ENCODE results near the gene FIGLA.

FIGLA gene

GRCh38 chr2:70777450-70777849 lies 13.0 kb downstream of the FIGLA start:
- in situ Hi-C loops (cut with MboI; ENCODE audit: low sequenced_read_pairs), result loop anchor here (10.0 kb wide), 1 partner anchor 473 kb away; the partner anchor contains the start of gene FAM136A

GRCh38 chr2:70776266-70776665 lies 14.2 kb downstream of the FIGLA start:
- in situ Hi-C loops (cut with MboI; ENCODE audit: low sequenced_read_pairs), result loop anchor here (10.0 kb wide), 1 partner anchor 471 kb away; the partner anchor contains the start of gene FAM136A

- in situ Hi-C loops (cut with MboI; ENCODE audit: low sequenced_read_pairs), result loop anchor here (10.0 kb wide), 1 partner anchor 470 kb away; the partner anchor contains the start of gene FAM136A
Measured at GRCh38 chr2:70775141-70775540, 15.3 kb downstream of the FIGLA start.

- in situ Hi-C loops (cut with MboI; ENCODE audit: low sequenced_read_pairs), result loop anchor here (10.0 kb wide), 1 partner anchor 468 kb away; the partner anchor contains the start of gene FAM136A
Measured at GRCh38 chr2:70772486-70773155, 17.8 kb downstream of the FIGLA start.

GRCh38 chr2:70771446-70771845 lies 19.0 kb downstream of the FIGLA start:
- in situ Hi-C loops (cut with MboI; ENCODE audit: low sequenced_read_pairs), result loop anchor here (10.0 kb wide), 1 partner anchor 467 kb away; the partner anchor contains the start of gene FAM136A

GRCh38 chr2:70769450-70769849 lies 21.0 kb downstream of the FIGLA start:
- in situ Hi-C loops (cut with MboI; ENCODE audit: low sequenced_read_pairs), result no loop called here

- in situ Hi-C loops (cut with MboI; ENCODE audit: low sequenced_read_pairs), result no loop called here
Measured at GRCh38 chr2:70768590-70769085, 21.8 kb downstream of the FIGLA start.

- in situ Hi-C loops (cut with MboI; ENCODE audit: low sequenced_read_pairs), result no loop called here
Measured at GRCh38 chr2:70767699-70768589, 22.5 kb downstream of the FIGLA start, which contains the start of gene ADD2. Gene ADD2, minus strand, starts transcription at chr2:70768200. Its CDS starts 61,792 bp downstream, at chr2:70706408.

GRCh38 chr2:70767079-70767698 lies 23.3 kb downstream of the FIGLA start:
- in situ Hi-C loops (cut with MboI; ENCODE audit: low sequenced_read_pairs), result no loop called here

- in situ Hi-C loops (cut with MboI; ENCODE audit: low sequenced_read_pairs), result no loop called here
Measured at GRCh38 chr2:70766357-70767078, 23.9 kb downstream of the FIGLA start.

GRCh38 chr2:70765507-70765906 lies 24.9 kb downstream of the FIGLA start:
- in situ Hi-C loops (cut with MboI; ENCODE audit: low sequenced_read_pairs), result no loop called here

GRCh38 chr2:70759446-70759845 lies 31.0 kb downstream of the FIGLA start:
- in situ Hi-C loops (cut with MboI; ENCODE audit: low sequenced_read_pairs), result no loop called here

- in situ Hi-C loops (cut with MboI; ENCODE audit: low sequenced_read_pairs), result no loop called here
Measured at GRCh38 chr2:70757966-70758365, 32.5 kb downstream of the FIGLA start.

GRCh38 chr2:70757360-70757759 lies 33.1 kb downstream of the FIGLA start:
- in situ Hi-C loops (cut with MboI; ENCODE audit: low sequenced_read_pairs), result no loop called here

- in situ Hi-C loops (cut with MboI; ENCODE audit: low sequenced_read_pairs), result no loop called here
Measured at GRCh38 chr2:70756128-70756527, 34.3 kb downstream of the FIGLA start.

- in situ Hi-C loops (cut with MboI; ENCODE audit: low sequenced_read_pairs), result no loop called here
Measured at GRCh38 chr2:70753902-70754301, 36.5 kb downstream of the FIGLA start.

GRCh38 chr2:70753031-70753430 lies 37.4 kb downstream of the FIGLA start:
- in situ Hi-C loops (cut with MboI; ENCODE audit: low sequenced_read_pairs), result no loop called here

GRCh38 chr2:70752396-70752795 lies 38.0 kb downstream of the FIGLA start:
- in situ Hi-C loops (cut with MboI; ENCODE audit: low sequenced_read_pairs), result no loop called here

GRCh38 chr2:70751881-70752280 lies 38.6 kb downstream of the FIGLA start:
- in situ Hi-C loops (cut with MboI; ENCODE audit: low sequenced_read_pairs), result no loop called here

GRCh38 chr2:70750320-70750719 lies 40.1 kb downstream of the FIGLA start:
- in situ Hi-C loops (cut with MboI; ENCODE audit: low sequenced_read_pairs), result no loop called here

Data from HL-60/S4 (cell line).